Epithelial cell of esophagus (primary cell): ENCODE data around the gene IGFALS.

Experiments used
- DNase-seq: peaks from one replicate; pipeline ENCODE4 v3.0.0; 2010; ENCODE audit warnings: low read depth
- H3K4me3 ChIP-seq: 2 replicates; pipeline ENCODE4 v1.5.1; 2011; ENCODE audit warnings: mild to moderate bottlenecking, low read length, control low read depth
- CTCF ChIP-seq: IDR thresholded peaks from 2 replicates; pipeline ENCODE4 v1.5.1; 2011; ENCODE audit warnings: low read depth, mild to moderate bottlenecking, low read length, control low read depth, inconsistent platforms; ENCODE audit not compliant: insufficient read depth; ENCODE audit errors: missing control alignments

The IGFALS gene

DNA sequence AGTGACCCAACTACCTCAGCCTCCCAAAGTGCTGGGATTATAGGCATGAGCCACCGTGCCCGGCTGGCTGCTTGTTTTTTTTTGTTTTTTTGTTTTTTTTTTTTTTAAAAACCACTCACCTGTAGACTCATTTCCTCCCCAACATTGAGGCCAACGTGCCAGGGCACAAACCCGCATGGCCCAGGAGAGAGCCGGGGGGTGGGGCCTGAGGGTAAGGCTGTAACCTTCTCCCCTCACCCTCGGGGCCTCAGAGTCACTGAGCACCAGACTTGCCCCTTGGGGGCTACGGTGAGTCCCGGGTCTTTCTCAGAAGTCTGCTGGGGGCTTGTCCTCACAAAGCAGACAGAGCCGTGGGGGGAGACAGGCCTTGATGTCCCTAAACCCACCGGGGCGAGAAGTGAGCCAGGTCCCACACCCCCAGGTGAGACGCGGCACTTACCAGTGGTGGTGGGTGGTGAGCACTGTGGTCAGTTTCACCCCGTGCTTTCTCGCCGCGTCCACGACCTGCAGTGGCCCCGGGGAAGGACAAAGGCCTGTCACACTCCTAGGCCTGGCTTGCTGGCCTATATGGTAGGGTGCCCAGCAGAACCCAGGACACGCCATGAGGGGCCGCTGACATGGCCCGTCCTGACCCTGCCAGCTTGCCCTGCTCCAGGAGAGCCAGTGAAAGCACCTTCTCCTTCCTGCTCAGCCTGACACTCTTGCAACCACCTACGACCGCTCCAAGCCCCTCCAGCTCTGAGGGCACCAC is 28.5 kb upstream of the IGFALS start:
- no peak for TF ChIP-seq CTCF
- DNase-seq, result peak; percentile 73
- no peak overlapping the region for H3K4me3 ChIP-seq

DNA sequence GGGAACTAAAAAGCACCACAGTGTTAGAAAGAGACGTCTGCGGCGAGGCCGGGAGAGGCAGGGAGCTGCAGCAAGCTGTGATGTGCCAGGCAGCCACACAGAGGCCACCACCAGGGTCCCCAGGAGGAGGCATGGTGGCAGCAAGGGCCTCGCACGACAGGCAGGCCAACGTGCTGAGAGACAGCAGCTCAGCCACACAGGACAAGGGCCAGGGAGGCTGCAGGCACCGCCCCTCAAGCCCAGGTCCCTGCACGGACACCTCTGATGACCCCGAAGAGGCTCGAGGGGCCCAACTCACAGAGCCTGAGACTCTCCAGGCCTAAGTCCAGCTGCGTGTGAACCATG is 27.4 kb upstream of the IGFALS start:
- TF ChIP-seq CTCF, result no peak
- DNase-seq, result no peak
- no peak overlapping the region for H3K4me3 ChIP-seq

GRCh38 chr16:1820096-1820945 is 26.8 kb upstream of the IGFALS start:
- TF ChIP-seq CTCF, result no peak
- no peak for DNase-seq
- H3K4me3 ChIP-seq, result no peak overlapping the region

DNA sequence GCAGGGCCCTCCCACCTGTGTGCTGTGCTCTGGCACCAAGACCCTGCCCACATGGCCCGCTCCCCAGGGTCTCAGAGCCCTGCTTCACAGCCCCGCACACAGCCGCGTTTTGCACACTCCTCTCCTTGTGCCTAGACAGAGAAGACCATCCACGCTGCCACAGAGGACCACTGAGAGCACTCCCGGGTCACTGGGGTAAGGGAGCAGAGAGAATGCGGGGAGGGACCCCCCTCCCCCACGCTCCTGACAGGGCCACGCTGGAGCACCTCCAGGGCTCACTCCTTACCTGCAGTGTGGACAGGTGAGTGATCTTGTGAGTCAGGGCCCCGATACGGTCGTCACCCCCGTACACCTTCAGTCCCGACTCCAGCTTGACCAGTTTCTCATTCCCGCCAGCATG is 26.1 kb upstream of the IGFALS start:
- DNase-seq, result no peak
- H3K4me3 ChIP-seq, result no peak overlapping the region
- no peak for TF ChIP-seq CTCF

- no peak overlapping the region for H3K4me3 ChIP-seq
- TF ChIP-seq CTCF, result no peak
- no peak for DNase-seq
These were observed 25.5 kb upstream of the IGFALS start for GRCh38 chr16:1818873-1819525.

GRCh38 chr16:1818204-1818872 is 24.8 kb upstream of the IGFALS start:
- TF ChIP-seq CTCF, result no peak
- no peak for DNase-seq
- no peak overlapping the region for H3K4me3 ChIP-seq
